ENCODE data around the gene KANSL1.

DNA sequence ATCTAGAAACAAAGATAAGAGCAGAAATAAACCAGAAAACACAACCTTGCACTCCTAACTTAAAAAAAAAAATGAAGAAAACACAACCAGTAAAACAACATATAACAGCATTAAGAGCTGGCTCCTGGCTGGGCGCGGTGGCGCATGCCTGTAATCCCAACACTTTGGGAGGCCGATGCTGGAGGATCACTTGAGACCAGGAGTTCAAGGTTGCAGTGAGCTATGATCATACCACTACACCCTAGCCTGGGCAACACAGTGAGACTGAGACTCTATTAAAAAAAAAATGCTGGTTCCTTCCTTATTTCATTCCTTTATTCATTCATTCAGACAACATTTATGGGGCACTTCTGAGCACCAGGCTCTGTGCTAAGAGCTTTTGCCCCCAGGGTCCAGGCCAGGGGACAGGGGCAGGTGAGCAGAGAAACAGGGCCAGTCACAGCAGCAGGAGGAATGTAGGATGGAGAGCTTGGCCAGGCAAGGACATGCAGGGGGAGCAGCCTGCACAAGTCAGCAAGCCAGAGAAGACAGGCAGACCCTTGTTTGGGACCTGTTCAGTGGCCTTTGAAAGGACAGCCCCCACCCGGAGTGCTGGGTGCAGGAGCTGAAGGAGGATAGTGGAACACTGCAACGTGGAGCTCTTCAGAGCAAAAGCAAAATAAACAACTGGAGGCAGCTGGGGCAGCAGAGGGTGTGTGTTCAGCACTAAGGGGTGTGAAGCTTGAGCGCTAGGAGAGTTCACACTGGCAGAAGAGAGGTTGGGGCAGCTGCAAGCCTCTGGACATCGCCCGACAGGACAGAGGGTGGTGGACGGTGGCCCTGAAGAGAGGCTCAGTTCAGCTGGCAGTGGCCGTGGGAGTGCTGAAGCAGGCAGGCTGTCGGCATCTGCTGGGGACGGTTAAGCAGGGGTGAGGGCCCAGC lies 191.6 kb downstream of the KANSL1 start:
- TF ChIP-seq, protein P1, sequence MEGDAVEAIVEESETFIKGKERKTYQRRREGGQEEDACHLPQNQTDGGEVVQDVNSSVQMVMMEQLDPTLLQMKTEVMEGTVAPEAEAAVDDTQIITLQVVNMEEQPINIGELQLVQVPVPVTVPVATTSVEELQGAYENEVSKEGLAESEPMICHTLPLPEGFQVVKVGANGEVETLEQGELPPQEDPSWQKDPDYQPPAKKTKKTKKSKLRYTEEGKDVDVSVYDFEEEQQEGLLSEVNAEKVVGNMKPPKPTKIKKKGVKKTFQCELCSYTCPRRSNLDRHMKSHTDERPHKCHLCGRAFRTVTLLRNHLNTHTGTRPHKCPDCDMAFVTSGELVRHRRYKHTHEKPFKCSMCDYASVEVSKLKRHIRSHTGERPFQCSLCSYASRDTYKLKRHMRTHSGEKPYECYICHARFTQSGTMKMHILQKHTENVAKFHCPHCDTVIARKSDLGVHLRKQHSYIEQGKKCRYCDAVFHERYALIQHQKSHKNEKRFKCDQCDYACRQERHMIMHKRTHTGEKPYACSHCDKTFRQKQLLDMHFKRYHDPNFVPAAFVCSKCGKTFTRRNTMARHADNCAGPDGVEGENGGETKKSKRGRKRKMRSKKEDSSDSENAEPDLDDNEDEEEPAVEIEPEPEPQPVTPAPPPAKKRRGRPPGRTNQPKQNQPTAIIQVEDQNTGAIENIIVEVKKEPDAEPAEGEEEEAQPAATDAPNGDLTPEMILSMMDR (IDR thresholded peaks at IDR 0.05): no peak
- no peak for TF ChIP-seq POLR2A (IDR thresholded peaks at IDR 0.05)
